ENCODE data around the gene ZCCHC8. TPM values are rescaled to one million over a fixed set of nuclear protein-coding genes. Genes with fewer than 3 reads are reported as not detected.

The ZCCHC8 gene
- total and polyA plus RNA-seq, 2 donors (not counting 3 experiments of a cell fraction or from before 2014, with no cell fraction given) = 10.0 to 24.4 TPM

DNA sequence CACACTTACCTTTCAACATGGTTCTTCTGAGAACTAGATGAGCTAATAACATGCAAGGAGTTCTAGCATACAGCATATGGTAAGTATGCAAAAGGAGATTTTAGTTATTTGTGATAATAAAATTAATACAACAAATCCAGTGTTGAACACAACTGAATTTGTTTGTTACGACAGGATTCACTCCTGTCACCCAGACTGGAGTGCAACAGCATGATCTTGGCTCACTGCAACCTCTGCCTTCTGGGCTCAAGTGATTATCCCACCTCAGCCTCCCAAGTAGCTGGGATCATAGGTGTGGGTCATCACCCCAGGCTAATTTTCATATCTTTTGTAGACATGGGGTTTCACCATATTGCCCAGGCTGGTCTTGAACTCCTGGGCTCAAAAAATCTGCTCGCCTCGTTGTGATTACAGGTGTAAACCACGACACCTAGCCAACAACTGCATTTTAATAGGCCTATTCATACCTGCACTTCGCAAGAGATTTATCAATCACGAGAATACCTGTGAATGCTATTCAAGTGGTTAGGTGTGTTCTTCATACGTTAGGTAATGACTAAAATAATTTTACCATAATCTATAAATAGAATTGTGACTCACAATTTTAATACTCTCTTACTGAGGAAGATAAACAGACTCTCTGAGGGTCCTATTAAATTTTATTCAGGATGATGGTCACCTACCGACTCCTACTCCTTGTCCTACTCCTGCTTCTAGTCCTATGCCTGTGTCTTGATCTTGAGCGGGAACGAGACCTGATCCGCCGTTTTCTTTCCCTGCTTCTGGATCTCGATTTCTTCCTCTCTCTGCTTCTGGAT is 16.0 kb upstream of the ZCCHC8 start:
- Histone ChIP-seq H3K4me1 (ENCODE audit: control insufficient read depth, extremely low read depth, insufficient read depth, low read length) (no peaks in the 10 kb centered on the region), H3K4me3 (replicated peaks in 1 of 3; ENCODE audit: insufficient read depth in 1 of 3, low read depth in 1 of 3, low read length in 3 of 3) (no peak overlapping the region), H3K9me1 (replicated peaks; ENCODE audit: control insufficient read depth, extremely low read depth, insufficient read depth, low read length) (no peaks in the 10 kb centered on the region), H2AFZ (ENCODE audit: low read depth, low read length) (no peak overlapping the region), H3K79me2 (ENCODE audit: control insufficient read depth, insufficient read depth, low read length) (peaks cover 78% of the 10 kb centered on the region), H3K27ac (ENCODE audit: insufficient read depth, low read depth, low read length) (no peak overlapping the region), H3K27me3 (ENCODE audit: control insufficient read depth in 2 of 2, insufficient read depth in 2 of 2, low read length in 2 of 2) (no peaks in the 10 kb centered on the region), H3K9me3 (replicated peaks; ENCODE audit: control insufficient read depth, insufficient read depth, low read length) (no peaks in the 10 kb centered on the region), H3K4me2 (ENCODE audit: insufficient read depth, low read length) (no peak overlapping the region), H3K9ac (replicated peaks; ENCODE audit: extremely low read depth, insufficient read depth, low read length) (no peak overlapping the region), H3K36me3 (ENCODE audit: control insufficient read depth in 2 of 2, extremely low read depth in 1 of 2, insufficient read depth in 2 of 2, low read length in 2 of 2) (peaks cover 45 to 72% of the 10 kb centered on the region in 2 experiments), H4K20me1 (replicated peaks; ENCODE audit: control insufficient read depth, extremely low read depth, insufficient read depth, low read length) (peaks cover 13% of the 10 kb centered on the region)
- TF ChIP-seq EZH2 (IDR thresholded peaks at IDR 0.05; ENCODE audit: borderline replicate concordance, low read depth, low read length, severe bottlenecking) (no peak), MAX (IDR thresholded peaks at IDR 0.05; ENCODE audit: insufficient read depth, insufficient read length) (no peak), CTCF (IDR thresholded peaks at IDR 0.05; ENCODE audit: extremely low read depth in 1 of 2, insufficient read depth in 1 of 2, low read depth in 1 of 2, low read length in 2 of 2) (no peak)
- FAIRE-seq = no peak
- intact Hi-C loops (cut with micrococcal nuclease) (loop anchor here (2.0 kb wide), 1 partner anchor 14 kb away; no protein-coding TSS in a partner anchor), dilution Hi-C loops (cut with MboI; ENCODE audit: extremely low pct_ligation_motif_present, low sequenced_read_pairs) (no loop called here)
- no peak for DNase-seq (ENCODE audit: low read depth, low spot score)
- BruUV-seq (replicated peaks) = no TSS peak
- ChIA-PET CTCF (no interaction called here), POLR2A (no interaction called here)

- Histone ChIP-seq H3K9me1 (replicated peaks; ENCODE audit: control insufficient read depth, extremely low read depth, insufficient read depth, low read length) (no peaks in the 10 kb centered on the region), H2AFZ (ENCODE audit: low read depth, low read length) (no peak overlapping the region), H3K9me3 (replicated peaks; ENCODE audit: control insufficient read depth, insufficient read depth, low read length) (no peaks in the 10 kb centered on the region), H3K4me2 (ENCODE audit: insufficient read depth, low read length) (no peak overlapping the region), H3K4me1 (ENCODE audit: control insufficient read depth, extremely low read depth, insufficient read depth, low read length) (no peaks in the 10 kb centered on the region), H4K20me1 (replicated peaks; ENCODE audit: control insufficient read depth, extremely low read depth, insufficient read depth, low read length) (peaks cover 9% of the 10 kb centered on the region), H3K79me2 (ENCODE audit: control insufficient read depth, insufficient read depth, low read length) (peaks cover 74% of the 10 kb centered on the region), H3K36me3 (ENCODE audit: control insufficient read depth in 2 of 2, extremely low read depth in 1 of 2, insufficient read depth in 2 of 2, low read length in 2 of 2) (peaks cover 41 to 65% of the 10 kb centered on the region in 2 experiments), H3K9ac (replicated peaks; ENCODE audit: extremely low read depth, insufficient read depth, low read length) (no peak overlapping the region), H3K27ac (ENCODE audit: insufficient read depth, low read depth, low read length) (no peak overlapping the region), H3K27me3 (ENCODE audit: control insufficient read depth in 2 of 2, insufficient read depth in 2 of 2, low read length in 2 of 2) (no peaks in the 10 kb centered on the region), H3K4me3 (replicated peaks in 1 of 3; ENCODE audit: insufficient read depth in 1 of 3, low read depth in 1 of 3, low read length in 3 of 3) (no peak overlapping the region)
- no TSS peak for BruUV-seq (replicated peaks)
- intact Hi-C loops (cut with micrococcal nuclease) (no loop called here), dilution Hi-C loops (cut with MboI; ENCODE audit: extremely low pct_ligation_motif_present, low sequenced_read_pairs) (no loop called here)
- TF ChIP-seq GATA2 (IDR thresholded peaks at IDR 0.05; ENCODE audit: insufficient read depth, insufficient read length, low read depth, low read length) (no peak), POLR2AphosphoS5 (IDR thresholded peaks at IDR 0.05; ENCODE audit: insufficient read depth, low read depth, low read length) (no peak)
- FAIRE-seq (no peak), DNase-seq (ENCODE audit: low read depth, low spot score) (no peak)
- ChIA-PET CTCF (no interaction called here), POLR2A (interaction anchor here (0.9 to 1.1 kb wide), 2 partner anchors 8 to 14 kb away, joined by 3 read pairs; partner anchors contain the start of gene ZCCHC8)
Observed at GRCh38 chr12:122515275-122515674, 14.5 kb upstream of the ZCCHC8 start.
